K562 (cell line): ENCODE results near the gene STON2. TPM values are rescaled to one million over a fixed set of nuclear protein-coding genes. Genes with fewer than 3 reads are reported as not detected.

Source experiments
- FIP1L1 ChIP-seq: fragments of 200-400 bp; formaldehyde crosslinking; IDR thresholded peaks from 2 replicates; pipeline ENCODE4 v1.6.1; 2018; ENCODE audit warnings: mild to moderate bottlenecking, low read depth, low read length; ENCODE audit not compliant: poor library complexity, severe bottlenecking
- JUNB ChIP-seq: fragments of 450-650 bp; formaldehyde crosslinking; conservative IDR thresholded peaks from 2 replicates; pipeline ENCODE4 v1.4.0; 2020; ENCODE audit warnings: mild to moderate bottlenecking
- KDM2B ChIP-seq: fragments of 250-450 bp; sonication (Bioruptor Pico); IDR thresholded peaks from 2 replicates; pipeline ENCODE4 v1.8.0; 2021; ENCODE audit warnings: mild to moderate bottlenecking, moderate library complexity
- MYNN ChIP-seq, 2 experiments: sonication (generic); formaldehyde crosslinking in 1 of 2; IDR thresholded peaks; 2 replicates each; pipeline versions ENCODE4 v1.5.0 to v1.6.1; 2016 to 2020; ENCODE audit warnings: antibody characterized with exemption in 1 of 2, missing genetic modification reagents in 1 of 2
- NONO ChIP-seq, 2 experiments: fragments of 200-400 bp in 1 of 2; fragments of 450-650 bp in 1 of 2; formaldehyde crosslinking in 1 of 2; IDR thresholded peaks; 2 replicates each; pipeline ENCODE4 v1.6.1; 2017; ENCODE audit warnings: low read depth in 2 of 2, mild to moderate bottlenecking in 2 of 2, moderate library complexity in 2 of 2, low read length in 1 of 2
- NR2F6 ChIP-seq: fragments of 450-650 bp; formaldehyde crosslinking; IDR thresholded peaks from 2 replicates; pipeline ENCODE4 v1.4.0; 2020; ENCODE audit warnings: mild to moderate bottlenecking
- RBBP5 ChIP-seq: fragments of 200-600 bp; sonication (generic); IDR thresholded peaks from 2 replicates; pipeline ENCODE4 v1.6.1; 2012; ENCODE audit warnings: borderline replicate concordance, mild to moderate bottlenecking, low read length, control low read depth, inconsistent platforms; ENCODE audit not compliant: insufficient read depth, poor library complexity, severe bottlenecking
- ZNF12 ChIP-seq: sonication (generic); formaldehyde crosslinking; IDR thresholded peaks from 2 replicates; pipeline ENCODE4 v1.4.0; 2020; ENCODE audit warnings: mild to moderate bottlenecking, missing genetic modification reagents
- ZNF124 ChIP-seq: sonication (generic); formaldehyde crosslinking; IDR thresholded peaks from 2 replicates; pipeline ENCODE4 v1.8.1; 2022; ENCODE audit warnings: missing genetic modification reagents
- ZNF507 ChIP-seq: conservative IDR thresholded peaks from 2 replicates; pipeline ENCODE4 v1.6.1; 2017; ENCODE audit warnings: missing genetic modification characterization, missing compliant biosample characterization
- ZNF695 ChIP-seq: fragments of 450-650 bp; formaldehyde crosslinking; IDR thresholded peaks from 2 replicates; pipeline ENCODE4 v1.4.0; 2020; ENCODE audit warnings: mild to moderate bottlenecking, moderate library complexity
- polyA plus RNA-seq, 8 experiments: library from polyadenylated mRNA; depleted of rRNA in 4 of 8; stranded (reverse) in 5 of 8; unstranded in 3 of 8; fragments of >200 nt; fragmentation: Nextera tagmentation in 2 of 8; fragmentation: Illumina TruSeq in 1 of 8; extraction: Ambion mirVana in 2 of 8; extraction: Trizol in 1 of 8; gene quantifications; 2 replicates each; pipeline versions ENCODE4 v1.2.1 to v1.2.3, GENCODE V29; 2011 to 2014; ENCODE audit warnings: inconsistent platforms in 1 of 8, missing spikeins in 1 of 8
- total RNA-seq, 7 experiments: library from RNA; depleted of rRNA in 6 of 7; stranded (reverse); fragments of >200 nt in 6 of 7; fragmentation: Illumina TruSeq in 2 of 7; extraction: Trizol in 2 of 7; gene quantifications; 2 replicates each; pipeline versions ENCODE4 v1.2.1 to v1.2.3, GENCODE V29; 2011 to 2021; ENCODE audit warnings: low replicate concordance in 1 of 7
- TF ChIP-seq, protein P1 (sequence below): fragments of 250-450 bp; sonication (Bioruptor Pico); IDR thresholded peaks from 2 replicates; pipeline ENCODE4 v1.8.0; 2021; ENCODE audit warnings: moderate library complexity, mild to moderate bottlenecking, inconsistent platforms
- TF ChIP-seq, protein P2 (sequence below): fragments of 450-650 bp; IDR thresholded peaks from 2 replicates; pipeline ENCODE4 v1.6.1; 2017; ENCODE audit warnings: antibody characterized with exemption
- TF ChIP-seq, protein P3 (sequence below): sonication (generic); formaldehyde crosslinking; IDR thresholded peaks from 2 replicates; pipeline ENCODE4 v1.5.0; 2020; ENCODE audit warnings: missing genetic modification reagents
- TF ChIP-seq, protein P4 (sequence below): fragments of 250-450 bp; sonication (Bioruptor Pico); IDR thresholded peaks from 2 replicates; pipeline ENCODE4 v1.5.0; 2020; ENCODE audit warnings: mild to moderate bottlenecking, borderline replicate concordance
- TF ChIP-seq, protein P5 (sequence below): fragments of 250-450 bp; sonication (Bioruptor Pico); IDR thresholded peaks from 2 replicates; pipeline ENCODE4 v1.4.0; 2020; ENCODE audit warnings: mild to moderate bottlenecking, moderate library complexity

The STON2 gene
- total and polyA plus RNA-seq, 9 of the 15 experiments (the other 6 are each of a cell fraction or from before 2014, with no cell fraction given), result 7.8 to 99.3 (median 53.5) TPM

DNA sequence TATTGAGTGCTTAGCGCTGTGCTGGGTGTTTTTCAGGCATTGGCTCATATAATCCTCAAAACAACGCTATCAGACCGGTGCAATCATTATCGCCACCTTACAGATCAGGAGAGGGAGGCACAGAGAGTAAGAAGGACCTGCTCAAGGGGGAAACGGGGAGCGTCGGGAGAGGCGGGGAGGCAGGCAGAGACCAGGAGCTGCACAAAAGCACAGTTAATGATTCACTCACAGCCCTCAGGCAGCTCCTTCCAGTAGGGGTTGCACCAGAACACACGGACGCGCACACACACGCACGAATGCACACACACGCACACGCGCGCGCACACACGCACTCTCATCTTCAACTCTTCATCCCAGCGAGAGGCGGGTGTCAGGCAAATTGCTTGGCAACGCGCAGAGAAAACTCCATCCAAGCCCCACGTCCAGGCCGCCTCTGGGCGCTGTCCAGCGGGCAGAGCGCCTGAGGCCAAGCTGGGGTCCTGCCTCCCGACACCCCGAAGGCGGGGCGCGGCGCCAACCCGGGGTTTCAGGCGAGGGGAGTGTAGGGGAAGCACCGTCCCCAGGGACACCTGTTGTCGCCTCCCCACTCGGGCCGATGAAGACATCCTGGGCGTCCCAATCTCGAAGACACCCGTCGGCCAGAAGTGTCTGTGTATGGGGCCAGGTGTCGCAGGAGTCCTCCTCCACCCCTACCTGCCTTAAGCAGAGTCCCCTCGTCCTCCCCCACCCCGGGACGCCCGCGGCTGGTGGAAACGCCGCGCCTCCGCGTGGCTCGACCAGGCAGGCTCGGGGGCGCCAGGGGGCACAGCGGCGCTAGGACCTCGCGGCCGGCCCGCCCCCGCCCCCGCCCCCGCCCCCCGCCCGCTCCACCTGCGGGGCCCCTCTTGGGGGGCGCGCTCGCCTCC lies 35.5 kb upstream of the STON2 start (continued):
- no peak for TF ChIP-seq NONO (IDR thresholded peaks at IDR 0.05; ENCODE audit: low read depth in 2 of 2, low read length in 1 of 2)
- no peak for TF ChIP-seq FIP1L1
- TF ChIP-seq NR2F6, result no peak
- TF ChIP-seq ZNF695 (CRISPR knock-in tag), result no peak
- TF ChIP-seq, protein P1, sequence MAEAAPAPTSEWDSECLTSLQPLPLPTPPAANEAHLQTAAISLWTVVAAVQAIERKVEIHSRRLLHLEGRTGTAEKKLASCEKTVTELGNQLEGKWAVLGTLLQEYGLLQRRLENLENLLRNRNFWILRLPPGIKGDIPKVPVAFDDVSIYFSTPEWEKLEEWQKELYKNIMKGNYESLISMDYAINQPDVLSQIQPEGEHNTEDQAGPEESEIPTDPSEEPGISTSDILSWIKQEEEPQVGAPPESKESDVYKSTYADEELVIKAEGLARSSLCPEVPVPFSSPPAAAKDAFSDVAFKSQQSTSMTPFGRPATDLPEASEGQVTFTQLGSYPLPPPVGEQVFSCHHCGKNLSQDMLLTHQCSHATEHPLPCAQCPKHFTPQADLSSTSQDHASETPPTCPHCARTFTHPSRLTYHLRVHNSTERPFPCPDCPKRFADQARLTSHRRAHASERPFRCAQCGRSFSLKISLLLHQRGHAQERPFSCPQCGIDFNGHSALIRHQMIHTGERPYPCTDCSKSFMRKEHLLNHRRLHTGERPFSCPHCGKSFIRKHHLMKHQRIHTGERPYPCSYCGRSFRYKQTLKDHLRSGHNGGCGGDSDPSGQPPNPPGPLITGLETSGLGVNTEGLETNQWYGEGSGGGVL, result no peak
- peak; percentile 76 for TF ChIP-seq MYNN (IDR thresholded peaks at IDR 0.05)
- TF ChIP-seq MYNN (CRISPR knock-in tag; IDR thresholded peaks at IDR 0.05), result no peak
- TF ChIP-seq, protein P2, sequence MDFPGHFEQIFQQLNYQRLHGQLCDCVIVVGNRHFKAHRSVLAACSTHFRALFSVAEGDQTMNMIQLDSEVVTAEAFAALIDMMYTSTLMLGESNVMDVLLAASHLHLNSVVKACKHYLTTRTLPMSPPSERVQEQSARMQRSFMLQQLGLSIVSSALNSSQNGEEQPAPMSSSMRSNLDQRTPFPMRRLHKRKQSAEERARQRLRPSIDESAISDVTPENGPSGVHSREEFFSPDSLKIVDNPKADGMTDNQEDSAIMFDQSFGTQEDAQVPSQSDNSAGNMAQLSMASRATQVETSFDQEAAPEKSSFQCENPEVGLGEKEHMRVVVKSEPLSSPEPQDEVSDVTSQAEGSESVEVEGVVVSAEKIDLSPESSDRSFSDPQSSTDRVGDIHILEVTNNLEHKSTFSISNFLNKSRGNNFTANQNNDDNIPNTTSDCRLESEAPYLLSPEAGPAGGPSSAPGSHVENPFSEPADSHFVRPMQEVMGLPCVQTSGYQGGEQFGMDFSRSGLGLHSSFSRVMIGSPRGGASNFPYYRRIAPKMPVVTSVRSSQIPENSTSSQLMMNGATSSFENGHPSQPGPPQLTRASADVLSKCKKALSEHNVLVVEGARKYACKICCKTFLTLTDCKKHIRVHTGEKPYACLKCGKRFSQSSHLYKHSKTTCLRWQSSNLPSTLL, result no peak
- TF ChIP-seq, protein P3, sequence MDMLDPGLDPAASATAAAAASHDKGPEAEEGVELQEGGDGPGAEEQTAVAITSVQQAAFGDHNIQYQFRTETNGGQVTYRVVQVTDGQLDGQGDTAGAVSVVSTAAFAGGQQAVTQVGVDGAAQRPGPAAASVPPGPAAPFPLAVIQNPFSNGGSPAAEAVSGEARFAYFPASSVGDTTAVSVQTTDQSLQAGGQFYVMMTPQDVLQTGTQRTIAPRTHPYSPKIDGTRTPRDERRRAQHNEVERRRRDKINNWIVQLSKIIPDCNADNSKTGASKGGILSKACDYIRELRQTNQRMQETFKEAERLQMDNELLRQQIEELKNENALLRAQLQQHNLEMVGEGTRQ (CRISPR knock-in tag), result no peak
- no peak for TF ChIP-seq ZNF507 (tag)
- TF ChIP-seq JUNB (CRISPR knock-in tag), result no peak
- TF ChIP-seq, protein P4, sequence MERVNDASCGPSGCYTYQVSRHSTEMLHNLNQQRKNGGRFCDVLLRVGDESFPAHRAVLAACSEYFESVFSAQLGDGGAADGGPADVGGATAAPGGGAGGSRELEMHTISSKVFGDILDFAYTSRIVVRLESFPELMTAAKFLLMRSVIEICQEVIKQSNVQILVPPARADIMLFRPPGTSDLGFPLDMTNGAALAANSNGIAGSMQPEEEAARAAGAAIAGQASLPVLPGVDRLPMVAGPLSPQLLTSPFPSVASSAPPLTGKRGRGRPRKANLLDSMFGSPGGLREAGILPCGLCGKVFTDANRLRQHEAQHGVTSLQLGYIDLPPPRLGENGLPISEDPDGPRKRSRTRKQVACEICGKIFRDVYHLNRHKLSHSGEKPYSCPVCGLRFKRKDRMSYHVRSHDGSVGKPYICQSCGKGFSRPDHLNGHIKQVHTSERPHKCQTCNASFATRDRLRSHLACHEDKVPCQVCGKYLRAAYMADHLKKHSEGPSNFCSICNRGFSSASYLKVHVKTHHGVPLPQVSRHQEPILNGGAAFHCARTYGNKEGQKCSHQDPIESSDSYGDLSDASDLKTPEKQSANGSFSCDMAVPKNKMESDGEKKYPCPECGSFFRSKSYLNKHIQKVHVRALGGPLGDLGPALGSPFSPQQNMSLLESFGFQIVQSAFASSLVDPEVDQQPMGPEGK (CRISPR knock-in tag), result no peak
- TF ChIP-seq RBBP5, result no peak
- no peak for TF ChIP-seq ZNF12 (CRISPR knock-in tag)
- TF ChIP-seq, protein P5, sequence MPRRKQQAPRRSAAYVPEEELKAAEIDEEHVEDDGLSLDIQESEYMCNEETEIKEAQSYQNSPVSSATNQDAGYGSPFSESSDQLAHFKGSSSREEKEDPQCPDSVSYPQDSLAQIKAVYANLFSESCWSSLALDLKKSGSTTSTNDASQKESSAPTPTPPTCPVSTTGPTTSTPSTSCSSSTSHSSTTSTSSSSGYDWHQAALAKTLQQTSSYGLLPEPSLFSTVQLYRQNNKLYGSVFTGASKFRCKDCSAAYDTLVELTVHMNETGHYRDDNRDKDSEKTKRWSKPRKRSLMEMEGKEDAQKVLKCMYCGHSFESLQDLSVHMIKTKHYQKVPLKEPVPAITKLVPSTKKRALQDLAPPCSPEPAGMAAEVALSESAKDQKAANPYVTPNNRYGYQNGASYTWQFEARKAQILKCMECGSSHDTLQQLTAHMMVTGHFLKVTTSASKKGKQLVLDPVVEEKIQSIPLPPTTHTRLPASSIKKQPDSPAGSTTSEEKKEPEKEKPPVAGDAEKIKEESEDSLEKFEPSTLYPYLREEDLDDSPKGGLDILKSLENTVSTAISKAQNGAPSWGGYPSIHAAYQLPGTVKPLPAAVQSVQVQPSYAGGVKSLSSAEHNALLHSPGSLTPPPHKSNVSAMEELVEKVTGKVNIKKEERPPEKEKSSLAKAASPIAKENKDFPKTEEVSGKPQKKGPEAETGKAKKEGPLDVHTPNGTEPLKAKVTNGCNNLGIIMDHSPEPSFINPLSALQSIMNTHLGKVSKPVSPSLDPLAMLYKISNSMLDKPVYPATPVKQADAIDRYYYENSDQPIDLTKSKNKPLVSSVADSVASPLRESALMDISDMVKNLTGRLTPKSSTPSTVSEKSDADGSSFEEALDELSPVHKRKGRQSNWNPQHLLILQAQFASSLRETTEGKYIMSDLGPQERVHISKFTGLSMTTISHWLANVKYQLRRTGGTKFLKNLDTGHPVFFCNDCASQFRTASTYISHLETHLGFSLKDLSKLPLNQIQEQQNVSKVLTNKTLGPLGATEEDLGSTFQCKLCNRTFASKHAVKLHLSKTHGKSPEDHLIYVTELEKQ (CRISPR knock-in tag), result no peak
- TF ChIP-seq KDM2B (CRISPR knock-in tag), result no peak
- no peak for TF ChIP-seq ZNF124 (CRISPR knock-in tag)
